LNCAP (cell line): ENCODE data around the gene NOD2.

Source experiments
- CTCF ChIP-seq: fragments of 450-650 bp; IDR thresholded peaks from 2 replicates; pipeline ENCODE4 v1.5.1; 2017; ENCODE audit warnings: mild to moderate bottlenecking

The NOD2 gene

GRCh38 chr16:50706250-50706649 is 12.8 kb downstream of the NOD2 start:
- no peak for TF ChIP-seq CTCF

DNA sequence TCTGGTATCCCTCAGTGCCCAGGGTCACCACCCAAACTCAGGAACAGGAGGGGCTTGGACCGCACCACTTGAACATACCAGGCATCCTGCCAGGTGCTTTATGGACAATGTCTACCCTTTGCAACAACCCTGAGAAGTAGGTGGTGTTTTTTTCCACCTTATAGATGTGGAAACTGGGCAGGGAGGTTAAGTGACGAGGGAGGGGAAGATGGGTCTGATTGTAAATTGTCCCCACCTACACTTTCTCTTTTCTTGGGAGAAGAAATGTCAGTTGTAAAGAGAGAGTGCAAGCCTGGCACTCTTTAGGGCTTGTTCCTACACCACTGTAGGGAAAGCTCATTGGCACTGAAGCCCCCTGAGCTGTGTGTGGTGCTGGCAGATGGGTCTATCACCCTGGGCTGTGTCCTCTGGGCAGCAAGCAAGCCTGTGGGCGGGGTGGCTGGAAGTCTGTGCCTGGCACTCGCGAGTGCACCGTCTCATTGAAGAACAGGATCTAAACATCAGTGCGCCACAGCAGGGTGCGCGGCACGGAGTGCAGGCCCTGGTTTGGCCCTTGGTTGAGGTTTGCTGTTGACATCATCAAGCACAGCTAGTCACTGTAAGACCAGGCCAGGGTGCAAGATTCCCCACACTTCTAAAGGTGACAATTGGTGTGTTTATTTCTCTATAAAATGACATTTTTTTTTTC is 15.1 kb downstream of the NOD2 start:
- no peak for TF ChIP-seq CTCF

GRCh38 chr16:50709061-50709684 is 15.8 kb downstream of the NOD2 start:
- no peak for TF ChIP-seq CTCF

GRCh38 chr16:50709980-50710379 is 16.6 kb downstream of the NOD2 start:
- TF ChIP-seq CTCF, result no peak

- TF ChIP-seq CTCF, result no peak
Measured at GRCh38 chr16:50711040-50711439, 17.6 kb downstream of the NOD2 start.

- TF ChIP-seq CTCF, result no peak
Measured at GRCh38 chr16:50711862-50712559, 18.6 kb downstream of the NOD2 start.

DNA sequence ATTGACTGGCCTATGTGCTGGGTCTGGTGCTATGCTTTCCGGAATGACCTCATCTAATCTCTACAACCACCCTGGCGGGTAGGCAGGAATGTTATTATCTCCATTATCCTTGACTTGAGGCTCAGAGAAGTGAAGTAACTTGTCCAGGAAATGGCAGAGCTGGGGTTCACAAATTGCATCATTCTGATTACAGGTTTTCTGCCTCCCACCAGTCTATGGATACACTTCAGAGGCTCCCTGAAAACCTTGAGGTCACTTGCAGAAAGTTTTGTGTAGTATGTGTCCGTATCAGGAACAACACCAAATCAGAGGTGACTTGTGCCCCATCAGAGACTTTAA is 19.1 kb downstream of the NOD2 start:
- TF ChIP-seq CTCF, result no peak
